GM18526 (cell line): Measurements from ENCODE around the gene SERPINA12.

ENCODE experiments used
- POLR2A ChIP-seq: IDR thresholded peaks from 3 replicates; pipeline ENCODE4 v1.6.1; 2011; ENCODE audit not compliant: insufficient read length; ENCODE audit errors: extremely low read depth

Gene SERPINA12

DNA sequence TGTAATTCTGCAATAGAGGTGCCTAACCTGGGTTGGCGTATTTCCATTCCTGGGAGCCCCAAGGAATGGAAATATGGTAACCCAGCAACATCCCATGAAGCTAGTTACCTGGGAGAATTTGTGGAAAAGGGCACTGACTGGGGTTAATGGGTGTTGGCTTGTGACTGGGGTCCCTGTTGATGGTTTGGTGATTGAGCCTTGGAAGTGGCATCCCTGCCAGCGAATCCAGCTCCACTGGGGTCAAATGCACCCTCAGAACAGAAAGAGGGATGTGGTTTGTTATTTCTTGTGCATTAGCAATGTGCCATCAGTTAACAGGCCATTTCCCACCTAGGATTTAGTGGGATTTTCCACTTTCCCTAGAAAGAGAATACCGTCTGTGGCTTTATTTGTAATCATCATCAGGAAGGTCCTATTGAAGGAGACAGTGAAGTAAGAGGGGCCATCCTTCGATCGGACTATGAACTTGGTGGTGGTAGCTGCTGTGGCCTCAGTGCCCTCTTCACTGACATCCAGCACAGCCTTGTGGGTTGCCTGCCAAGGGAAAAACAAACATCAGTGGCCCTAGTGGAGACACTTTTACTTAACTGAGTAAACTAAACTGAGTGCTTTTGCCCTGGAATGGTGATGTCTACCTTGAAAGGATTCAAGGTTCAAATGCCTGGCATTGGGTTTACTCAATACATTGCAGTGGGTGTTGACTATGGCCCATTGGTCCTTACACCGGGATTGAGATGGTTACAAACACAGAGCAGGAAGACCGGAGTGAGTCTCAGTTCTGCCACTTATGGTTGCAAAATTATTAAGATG, 46.3 kb downstream of the SERPINA12 start:
- TF ChIP-seq POLR2A = no peak

DNA sequence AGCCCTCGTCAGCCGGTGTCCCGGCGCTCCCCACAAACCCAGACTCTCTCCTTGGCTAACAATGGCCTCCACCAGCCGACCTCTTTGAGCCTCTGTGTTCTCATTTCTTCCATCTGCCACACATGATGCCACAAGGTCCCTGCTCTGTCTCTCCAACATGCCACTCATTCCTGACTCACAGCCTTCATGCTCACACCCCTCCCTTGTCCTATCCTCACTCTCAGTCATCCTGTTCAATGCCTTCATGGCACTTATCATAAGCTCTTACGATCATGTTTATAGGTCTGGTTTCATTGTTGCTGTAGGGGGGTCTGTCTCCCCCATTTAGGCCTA, 47.1 kb downstream of the SERPINA12 start:
- TF ChIP-seq POLR2A = no peak

DNA sequence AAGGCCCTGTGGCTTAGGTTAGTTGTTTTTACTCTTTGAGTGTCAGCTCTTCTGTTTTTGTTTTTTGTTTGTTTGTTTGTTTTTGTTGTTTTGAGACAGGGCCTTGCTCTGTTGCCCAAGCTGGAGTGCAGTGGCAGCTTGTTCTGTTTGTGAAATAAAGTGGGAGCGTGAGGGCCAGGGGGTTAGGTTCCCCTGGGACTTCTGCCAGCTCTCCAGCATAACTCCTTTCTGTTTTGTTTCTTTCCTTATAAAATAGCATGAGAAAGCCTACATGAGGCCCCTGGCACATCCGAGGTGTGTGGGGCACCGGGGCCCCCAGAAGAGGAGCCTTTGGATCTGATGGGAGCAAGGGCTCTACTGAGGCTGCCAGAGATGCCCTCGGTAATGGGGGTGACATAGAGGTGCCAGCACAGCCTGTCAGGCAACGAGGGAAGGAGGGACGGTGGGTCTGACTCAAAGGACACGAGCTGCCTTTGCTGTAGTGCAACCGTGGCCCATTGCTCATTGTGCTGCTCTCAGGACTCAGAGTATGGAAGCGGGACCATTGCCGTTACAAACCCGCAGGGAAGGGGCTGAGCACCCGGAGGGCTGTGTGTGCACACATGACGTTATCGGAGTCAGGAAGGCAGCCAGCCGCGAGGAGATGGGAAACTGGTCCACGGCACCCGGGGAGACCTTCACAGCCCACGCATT, 47.6 kb downstream of the SERPINA12 start:
- TF ChIP-seq POLR2A = no peak

DNA sequence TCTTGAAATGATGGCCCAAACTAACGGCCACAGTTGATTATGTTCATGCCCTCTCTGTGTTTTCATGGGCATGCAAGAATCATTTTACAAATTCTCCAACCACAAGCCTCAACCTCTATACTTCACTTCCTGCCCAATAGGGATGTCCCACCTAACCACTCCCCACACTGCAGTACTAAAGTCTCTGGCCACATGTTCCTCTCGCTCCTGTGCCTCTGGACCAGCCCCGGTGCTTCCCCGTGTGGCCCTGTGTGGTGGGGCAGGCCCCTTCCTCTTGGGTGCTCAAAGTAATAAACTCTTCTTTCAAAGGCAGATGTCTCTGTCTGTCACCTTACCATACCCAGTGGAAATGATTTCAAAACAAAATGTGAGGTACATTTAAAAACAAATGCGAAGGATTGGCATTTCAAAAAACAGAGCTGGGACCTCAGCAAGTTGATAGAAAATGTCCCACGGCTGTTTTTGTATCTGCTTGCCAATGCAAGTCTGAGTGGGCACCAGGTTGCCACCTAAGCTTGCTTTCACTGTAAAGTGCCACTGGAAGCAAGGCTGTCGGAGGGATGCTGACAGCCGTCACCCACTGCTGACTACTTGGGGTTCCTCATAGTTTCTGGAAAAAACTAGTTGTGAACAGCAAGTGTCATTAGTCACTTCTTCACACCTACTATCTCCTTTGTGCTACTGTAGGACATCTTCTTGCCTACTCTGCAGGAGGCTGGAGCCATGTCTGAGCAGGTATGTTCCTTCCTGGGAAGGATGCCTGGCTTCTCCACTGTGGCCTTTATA, 48.4 kb downstream of the SERPINA12 start:
- TF ChIP-seq POLR2A = no peak

DNA sequence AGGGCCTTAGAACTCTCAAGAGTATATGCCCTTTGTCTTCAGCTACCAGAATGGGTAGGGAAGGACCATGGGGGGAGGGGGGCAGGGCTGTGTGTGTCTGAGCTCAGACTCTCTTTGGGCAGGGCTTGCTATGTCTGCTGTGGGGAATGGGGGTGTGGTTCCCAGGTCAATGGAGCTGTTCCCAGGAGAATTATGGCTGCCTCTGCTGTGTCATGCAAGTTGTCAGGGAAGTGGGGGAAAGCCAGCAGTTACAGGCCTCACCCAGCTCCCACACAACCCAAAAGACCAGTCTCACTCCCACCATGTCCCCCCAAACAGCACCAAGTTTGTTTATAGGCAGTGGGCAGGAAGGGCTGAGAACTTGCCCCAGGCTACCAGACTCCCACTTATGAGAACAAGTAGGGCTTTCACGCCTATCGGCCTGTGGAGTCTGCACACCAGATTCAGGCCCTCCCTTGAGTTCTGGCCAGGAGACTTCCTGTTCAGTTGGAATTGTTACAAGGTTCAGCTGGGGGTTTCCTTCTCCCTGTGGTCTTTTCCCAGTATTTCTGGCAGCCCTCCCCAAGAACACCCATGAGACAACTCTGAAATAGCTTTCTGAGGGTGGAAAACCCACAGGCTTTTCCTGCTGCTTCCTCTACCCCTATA, 50.6 kb downstream of the SERPINA12 start:
- TF ChIP-seq POLR2A = no peak

DNA sequence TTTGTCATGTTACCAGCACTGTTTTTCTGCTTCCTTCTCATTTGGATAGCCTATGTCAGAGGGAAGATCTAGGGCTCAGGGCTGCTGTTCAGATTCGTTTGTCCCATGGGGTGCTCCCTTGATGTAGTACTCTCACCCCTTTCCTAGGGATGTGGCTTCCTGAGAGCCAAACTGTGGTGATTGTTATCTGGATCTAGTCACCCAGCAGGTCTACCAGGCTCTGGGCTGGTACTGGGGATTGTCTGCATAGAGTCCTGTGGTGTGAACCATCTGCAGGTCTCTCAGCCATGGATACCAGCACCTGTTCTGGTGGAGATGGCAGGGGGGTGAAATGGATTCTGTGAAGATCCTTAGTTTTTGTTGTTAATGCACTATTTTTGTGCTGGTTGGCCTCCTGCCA, 51.2 kb downstream of the SERPINA12 start:
- no peak for TF ChIP-seq POLR2A

DNA sequence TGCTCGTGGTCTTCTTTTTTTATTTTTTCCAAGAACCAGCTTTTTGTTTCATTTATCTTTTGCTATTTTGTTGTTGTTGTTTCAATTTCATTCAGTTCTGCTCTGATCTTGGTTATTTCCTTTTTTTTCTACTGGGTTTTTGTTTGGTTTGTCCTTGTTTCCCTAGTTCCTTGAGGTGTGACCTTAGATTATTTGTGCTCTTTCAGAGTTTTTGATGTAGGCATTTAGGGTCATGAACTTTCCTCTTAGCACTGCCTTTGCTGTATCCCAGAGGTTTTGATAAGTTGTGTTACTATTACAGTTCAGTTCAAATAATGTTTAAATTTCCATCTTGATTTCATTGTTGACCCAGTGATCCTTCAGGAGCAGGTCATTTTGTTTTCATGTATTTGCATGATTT, 53.3 kb downstream of the SERPINA12 start:
- TF ChIP-seq POLR2A = no peak

DNA sequence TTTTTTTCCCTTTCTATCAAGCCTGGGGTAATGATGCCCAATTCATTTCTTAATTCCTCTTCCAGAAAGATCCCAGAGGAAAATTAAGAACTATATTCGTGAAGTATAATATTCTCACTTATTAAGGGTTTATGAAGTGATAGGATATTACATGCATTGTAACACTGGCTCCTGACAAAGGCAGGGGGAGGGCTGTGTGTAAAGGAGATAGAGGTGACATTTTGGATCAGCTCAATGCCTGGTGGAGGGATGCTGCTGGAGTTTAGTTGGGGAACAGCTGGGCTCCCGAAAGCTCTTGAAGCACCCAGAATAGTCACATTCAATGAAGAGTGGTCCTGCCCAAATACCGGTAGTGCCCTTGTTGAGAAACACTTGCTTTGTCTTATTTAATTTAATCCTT, 57.4 kb downstream of the SERPINA12 start:
- TF ChIP-seq POLR2A = no peak

DNA sequence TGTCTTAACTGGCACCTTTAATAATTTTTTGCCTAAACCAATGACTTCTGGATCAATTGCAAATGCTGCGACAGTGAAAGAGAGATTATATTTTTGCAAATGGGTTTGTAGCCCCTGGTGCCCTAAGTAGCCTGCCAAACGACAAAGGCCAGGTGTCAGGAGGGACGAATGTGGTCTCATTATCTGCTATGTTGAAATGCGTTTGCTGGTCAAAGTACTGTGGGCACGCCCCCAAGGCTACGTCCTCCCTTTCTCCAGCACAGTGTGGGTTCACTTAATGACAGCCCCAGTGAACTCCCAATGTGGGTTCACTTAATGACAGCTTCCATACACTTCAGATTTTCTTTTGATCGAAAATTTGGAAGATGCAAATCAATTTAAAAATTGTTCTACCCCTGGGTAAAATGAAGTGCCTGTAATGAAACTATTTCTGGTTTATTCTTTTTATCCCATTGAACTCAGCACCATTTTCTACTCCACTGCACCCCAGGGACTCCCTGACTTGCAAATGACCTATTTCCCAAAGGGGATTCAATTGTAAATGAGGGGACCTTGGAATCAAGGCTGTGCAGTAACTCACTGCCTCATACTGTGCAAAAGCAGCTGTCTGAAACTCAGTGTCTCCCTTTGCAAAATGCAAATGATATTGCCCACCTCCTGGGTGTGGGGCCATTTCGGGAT, 58.0 kb downstream of the SERPINA12 start:
- no peak for TF ChIP-seq POLR2A

DNA sequence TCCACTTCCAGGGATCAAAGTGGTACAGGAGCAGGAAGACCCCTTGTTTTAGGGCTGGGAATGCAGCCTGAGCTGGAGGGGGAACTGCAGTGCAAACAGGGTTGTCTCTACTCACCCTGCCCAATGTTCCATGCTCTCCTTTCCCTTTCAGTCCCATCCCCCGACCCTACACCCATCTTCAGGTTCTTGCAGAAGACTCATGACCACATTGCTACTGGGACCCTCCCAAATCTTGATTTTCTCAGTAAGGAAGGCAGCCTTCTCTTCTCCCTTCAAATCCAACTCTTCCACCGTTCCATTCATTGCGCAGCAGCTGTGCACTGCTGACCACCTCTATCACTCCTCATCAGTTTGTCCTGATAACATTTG, 58.6 kb downstream of the SERPINA12 start:
- no peak for TF ChIP-seq POLR2A

DNA sequence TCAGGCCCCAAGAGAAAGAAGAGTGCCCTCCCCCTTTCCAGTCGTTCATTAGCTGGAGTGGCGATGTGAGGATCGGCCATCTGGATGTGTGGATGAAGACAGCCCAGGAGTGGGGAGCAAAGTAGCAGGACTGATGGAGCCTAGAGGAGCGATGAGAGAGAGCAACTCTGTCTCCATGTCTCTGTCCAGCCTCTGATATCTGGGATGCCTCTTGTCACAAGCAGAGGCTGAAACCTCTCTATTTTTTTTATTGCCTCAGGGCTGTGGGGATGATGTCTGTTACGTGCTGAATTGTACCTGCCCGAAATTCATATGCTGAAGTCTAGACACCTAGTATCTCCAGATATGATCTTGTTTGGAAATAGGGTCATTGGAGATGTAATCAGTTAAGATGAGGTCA, 59.3 kb downstream of the SERPINA12 start:
- TF ChIP-seq POLR2A = no peak

DNA sequence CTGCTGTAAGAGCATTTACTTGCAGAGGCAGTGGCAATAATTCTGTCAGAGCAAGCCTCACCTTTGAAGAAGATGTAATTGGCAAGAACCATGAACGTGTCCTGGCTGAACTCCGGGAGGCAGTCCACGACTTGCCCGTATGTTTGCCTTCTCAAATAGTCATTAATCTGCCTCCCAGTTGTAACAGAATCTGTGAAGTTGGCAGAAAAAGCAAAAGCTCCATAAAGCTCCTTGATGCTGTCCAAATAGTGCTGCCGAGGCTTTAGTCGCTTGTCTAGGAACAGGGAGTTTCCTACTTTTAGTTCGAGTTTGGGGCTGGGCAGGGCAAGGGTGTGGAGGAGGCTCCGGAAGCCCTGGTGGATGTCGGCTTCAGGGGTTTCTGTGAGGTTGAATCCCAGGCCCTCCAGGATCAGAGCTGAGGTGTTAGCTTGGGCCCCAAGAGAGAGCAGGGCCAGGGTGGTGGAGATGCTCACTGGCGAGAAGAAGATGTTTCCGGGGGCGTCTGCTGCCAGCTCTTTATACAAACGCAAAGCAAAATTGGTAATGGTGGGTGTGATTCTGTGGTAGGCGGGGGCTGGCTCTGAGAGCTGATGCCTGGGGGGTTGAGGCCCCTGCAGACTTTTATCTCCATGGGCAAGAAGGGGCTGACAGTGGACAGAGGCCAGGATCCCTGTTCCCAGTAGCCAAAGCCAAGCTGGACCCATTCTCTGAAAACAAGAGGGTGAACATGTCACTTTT, 61.0 kb downstream of the SERPINA12 start:
- no peak for TF ChIP-seq POLR2A

DNA sequence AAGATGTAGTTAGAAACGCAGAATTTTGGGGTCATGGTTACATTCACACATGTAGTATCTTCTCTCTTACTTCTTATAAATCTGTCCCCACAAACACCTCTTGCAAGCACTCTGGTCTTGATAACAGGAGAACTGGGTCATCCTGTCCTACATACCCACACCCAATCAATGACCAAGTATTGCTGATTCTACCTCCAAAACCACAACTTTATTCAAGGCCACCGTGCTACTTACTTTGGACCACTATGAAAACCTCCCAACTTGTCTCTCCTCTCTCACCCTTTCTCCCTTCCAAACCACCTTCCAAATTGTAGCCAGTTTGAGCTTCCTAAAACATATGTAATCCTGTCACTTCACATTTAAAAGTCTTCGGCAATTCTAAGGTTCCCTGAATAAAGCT, 62.1 kb downstream of the SERPINA12 start:
- TF ChIP-seq POLR2A = no peak

DNA sequence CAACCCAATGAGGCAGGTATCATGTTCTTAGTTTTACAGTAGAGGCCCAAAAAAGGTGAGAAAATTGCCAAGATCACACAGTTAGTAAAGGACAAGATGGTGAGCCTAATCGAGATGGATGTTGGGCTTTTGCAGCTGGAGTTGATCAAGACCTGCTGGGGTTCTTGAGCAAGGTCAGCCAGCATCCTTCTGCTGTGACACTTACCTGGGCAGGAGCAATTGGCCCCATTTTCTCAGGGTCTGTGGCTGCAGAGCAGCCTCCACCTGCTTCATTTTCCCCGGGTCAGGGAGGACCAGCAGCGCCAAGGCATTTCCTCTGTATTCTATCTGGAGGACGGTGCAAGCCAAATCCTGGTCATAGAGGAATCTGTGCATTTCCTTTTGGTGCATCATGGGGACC, 63.1 kb downstream of the SERPINA12 start:
- TF ChIP-seq POLR2A = no peak
